HepG2 (cell line): ENCODE data around the gene UNC13D. TPM values are rescaled to one million over a fixed set of nuclear protein-coding genes. Genes with fewer than 3 reads are reported as not detected.

Source experiments
- CBX5 ChIP-seq: sonication (generic); formaldehyde crosslinking; IDR thresholded peaks from 2 replicates; pipeline ENCODE4 v1.4.0; 2020; ENCODE audit warnings: missing genetic modification reagents, borderline replicate concordance
- FOXK1 ChIP-seq: sonication (generic); formaldehyde crosslinking; IDR thresholded peaks from 2 replicates; pipeline ENCODE4 v1.4.0; 2020; ENCODE audit warnings: low read depth, missing genetic modification reagents, borderline replicate concordance
- HMG20B ChIP-seq: conservative IDR thresholded peaks from 2 replicates; pipeline ENCODE4 v1.6.1; 2016; ENCODE audit warnings: missing genetic modification reagents, missing compliant biosample characterization
- HOXA3 ChIP-seq: sonication (generic); formaldehyde crosslinking; IDR thresholded peaks from 2 replicates; pipeline ENCODE4 v1.5.0; 2020; ENCODE audit warnings: missing genetic modification reagents
- KAT2B ChIP-seq: fragments of 150-350 bp; IDR thresholded peaks from 2 replicates; pipeline ENCODE4 v1.6.1; 2014; ENCODE audit warnings: low read depth, low read length, borderline replicate concordance
- MATR3 ChIP-seq: sonication (generic); formaldehyde crosslinking; IDR thresholded peaks from 2 replicates; pipeline ENCODE4 v1.4.0; 2020; ENCODE audit warnings: missing genetic modification reagents
- MLXIP ChIP-seq: sonication (generic); formaldehyde crosslinking; IDR thresholded peaks from 2 replicates; pipeline ENCODE4 v1.9.0; 2021; ENCODE audit warnings: missing genetic modification reagents, borderline replicate concordance
- NPAS2 ChIP-seq: sonication (generic); formaldehyde crosslinking; IDR thresholded peaks from 2 replicates; pipeline ENCODE4 v1.8.0; 2022; ENCODE audit warnings: mild to moderate bottlenecking, missing genetic modification reagents, borderline replicate concordance
- POLR2A ChIP-seq, 2 experiments: IDR thresholded peaks; 2 replicates each; pipeline ENCODE4 v1.6.1; 2011; ENCODE audit warnings: low read depth in 2 of 2, low read length in 2 of 2, mild to moderate bottlenecking in 1 of 2, moderate library complexity in 1 of 2; ENCODE audit not compliant: insufficient read depth in 1 of 2
- POLR2G ChIP-seq: fragments of 200-400 bp; formaldehyde crosslinking; IDR thresholded peaks from 2 replicates; pipeline ENCODE4 v1.6.1; 2018; ENCODE audit warnings: mild to moderate bottlenecking, low read depth, low read length, moderate library complexity
- SMAD1 ChIP-seq: sonication (generic); formaldehyde crosslinking; IDR thresholded peaks from 2 replicates; pipeline ENCODE4 v1.4.0; 2020; ENCODE audit warnings: missing genetic modification reagents, low read depth, mild to moderate bottlenecking, borderline replicate concordance
- STAG1 ChIP-seq: sonication (generic); formaldehyde crosslinking; IDR thresholded peaks from 2 replicates; pipeline ENCODE4 v1.4.0; 2020; ENCODE audit warnings: missing genetic modification reagents
- SYNCRIP ChIP-seq: fragments of 200-400 bp; formaldehyde crosslinking; IDR thresholded peaks from 2 replicates; pipeline ENCODE4 v1.6.1; 2018; ENCODE audit warnings: mild to moderate bottlenecking, low read depth, low read length; ENCODE audit not compliant: insufficient read depth
- ZBTB21 ChIP-seq: sonication (generic); formaldehyde crosslinking; IDR thresholded peaks from 2 replicates; pipeline ENCODE4 v1.4.0; 2020; ENCODE audit warnings: missing genetic modification reagents
- ZBTB7A ChIP-seq: sonication (generic); formaldehyde crosslinking; IDR thresholded peaks from 2 replicates; pipeline ENCODE4 v1.8.0; 2022; ENCODE audit warnings: mild to moderate bottlenecking, missing genetic modification reagents
- ZKSCAN5 ChIP-seq: sonication (generic); formaldehyde crosslinking; IDR thresholded peaks from 2 replicates; pipeline ENCODE4 v1.5.1; 2020; ENCODE audit warnings: mild to moderate bottlenecking, missing genetic modification reagents
- ZNF34 ChIP-seq: sonication (generic); formaldehyde crosslinking; IDR thresholded peaks from 2 replicates; pipeline ENCODE4 v1.4.0; 2020; ENCODE audit warnings: mild to moderate bottlenecking, missing genetic modification reagents, borderline replicate concordance
- ZNF510 ChIP-seq: sonication (generic); formaldehyde crosslinking; IDR thresholded peaks from 2 replicates; pipeline ENCODE4 v1.4.0; 2020; ENCODE audit warnings: low read depth, mild to moderate bottlenecking, missing genetic modification reagents
- ZNF512 ChIP-seq: sonication (generic); formaldehyde crosslinking; IDR thresholded peaks from 2 replicates; pipeline ENCODE4 v1.4.0; 2020; ENCODE audit warnings: mild to moderate bottlenecking, missing genetic modification reagents
- ZNF530 ChIP-seq: sonication (generic); formaldehyde crosslinking; IDR thresholded peaks from 2 replicates; pipeline ENCODE4 v1.5.0; 2020; ENCODE audit warnings: low read depth, mild to moderate bottlenecking, missing genetic modification reagents
- ZNF558 ChIP-seq: sonication (generic); formaldehyde crosslinking; IDR thresholded peaks from 2 replicates; pipeline ENCODE4 v1.9.0; 2022; ENCODE audit warnings: mild to moderate bottlenecking, missing genetic modification reagents, borderline replicate concordance
- ZNF562 ChIP-seq: sonication (generic); formaldehyde crosslinking; IDR thresholded peaks from 2 replicates; pipeline ENCODE4 v1.8.0; 2022; ENCODE audit warnings: missing genetic modification reagents, borderline replicate concordance
- ZNF670 ChIP-seq: sonication (generic); formaldehyde crosslinking; IDR thresholded peaks from 2 replicates; pipeline ENCODE4 v1.8.0; 2022; ENCODE audit warnings: mild to moderate bottlenecking, missing genetic modification reagents, borderline replicate concordance
- ZNF850 ChIP-seq: sonication (generic); formaldehyde crosslinking; conservative IDR thresholded peaks from 2 replicates; pipeline ENCODE4 v1.9.0; 2021; ENCODE audit warnings: mild to moderate bottlenecking, missing genetic modification reagents
- polyA plus RNA-seq, 8 experiments: library from polyadenylated mRNA; depleted of rRNA in 3 of 8; stranded (reverse) in 7 of 8; unstranded in 1 of 8; fragments of >200 nt; fragmentation: Illumina TruSeq in 4 of 8; extraction: Trizol in 4 of 8; gene quantifications; 2 replicates each; pipeline versions ENCODE4 v1.2.1 to v1.2.3, GENCODE V29; 2011 to 2016; ENCODE audit warnings: low read depth in 4 of 8, missing spikeins in 1 of 8, mixed read lengths in 1 of 8; ENCODE audit not compliant: insufficient read depth in 1 of 8
- total RNA-seq, 5 experiments: library from RNA; depleted of rRNA; stranded (reverse); fragments of >200 nt; fragmentation: Illumina TruSeq; extraction: Trizol; gene quantifications; 2 replicates each; pipeline ENCODE4 v1.2.3, GENCODE V29; 2016; ENCODE audit warnings: low read depth in 1 of 5
- TF ChIP-seq, protein P1 (sequence below): sonication (generic); formaldehyde crosslinking; IDR thresholded peaks from 2 replicates; pipeline ENCODE4 v1.5.0; 2020; ENCODE audit warnings: missing genetic modification reagents, mild to moderate bottlenecking, borderline replicate concordance

Gene UNC13D
- total and polyA plus RNA-seq, 2 of the 13 experiments (the other 11 are each of a cell fraction or from before 2014, with no cell fraction given) = 29.7 to 42.7 TPM

DNA sequence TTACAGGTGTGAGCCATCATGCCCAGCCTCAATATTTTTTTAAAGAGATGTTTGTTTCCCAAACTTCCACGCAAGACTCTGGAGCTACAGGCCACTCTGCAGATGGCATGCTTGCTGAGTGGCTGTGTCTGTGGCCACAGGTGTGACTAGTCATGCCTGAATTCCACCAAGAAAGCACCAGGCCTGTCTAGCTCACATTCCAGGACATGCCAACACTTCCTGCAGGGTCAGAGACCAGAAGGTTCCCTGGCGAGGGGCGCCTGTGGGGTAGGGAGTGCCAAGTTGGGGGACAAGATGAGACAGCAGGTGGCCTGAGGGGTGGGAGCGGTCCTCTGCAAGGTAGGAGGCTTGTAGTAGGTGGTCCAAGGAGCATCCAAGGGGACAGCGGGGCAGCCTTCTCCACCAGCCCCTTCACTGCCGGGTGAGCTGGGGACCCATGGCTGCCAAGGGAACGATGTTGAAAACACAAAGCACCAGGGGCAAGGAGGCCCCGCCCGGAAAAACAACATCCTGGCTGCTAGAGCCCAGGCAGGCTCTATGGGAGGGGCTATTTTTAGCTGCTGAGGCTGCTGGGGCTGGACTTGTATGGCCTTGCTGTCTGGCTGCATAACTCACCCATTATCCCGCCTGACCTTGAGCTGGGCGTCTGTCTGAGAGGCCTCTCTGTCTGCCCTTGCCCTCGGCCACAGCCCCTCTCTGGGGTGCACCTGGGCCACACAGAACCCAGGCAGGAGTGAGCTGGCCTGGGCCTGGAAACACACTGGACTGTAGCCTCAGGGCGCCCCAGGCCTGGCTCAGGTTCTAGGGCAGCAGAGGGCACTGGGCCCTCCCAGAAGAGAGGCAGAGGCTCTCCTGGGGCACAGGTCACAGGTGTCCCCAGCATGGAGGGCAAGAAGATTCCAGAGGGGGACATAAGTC lies 28.5 kb upstream of the UNC13D start (continued):
- TF ChIP-seq MATR3 (CRISPR knock-in tag) = no peak
- TF ChIP-seq ZNF558 (CRISPR knock-in tag) = no peak
- peak; percentile 89; the same call in 1 of the 2 replicates for TF ChIP-seq CBX5 (CRISPR knock-in tag)
- TF ChIP-seq HOXA3 (CRISPR knock-in tag) = peak; percentile 95
- peak; percentile 86; the same call in 1 of the 2 replicates for TF ChIP-seq ZNF512 (CRISPR knock-in tag)
- TF ChIP-seq ZNF850 (CRISPR knock-in tag) = no peak
- TF ChIP-seq ZNF530 (CRISPR knock-in tag) = no peak
- TF ChIP-seq SYNCRIP = no peak
- TF ChIP-seq ZNF562 (CRISPR knock-in tag) = no peak
- no peak for TF ChIP-seq ZNF34 (CRISPR knock-in tag)
- peak; percentile 84; the same call in 1 of the 2 replicates for TF ChIP-seq ZBTB7A (CRISPR knock-in tag)
- TF ChIP-seq STAG1 (CRISPR knock-in tag) = peak; percentile 45
- TF ChIP-seq NPAS2 (CRISPR knock-in tag) = no peak
- TF ChIP-seq ZKSCAN5 (CRISPR knock-in tag) = peak; percentile 38; the same call in 1 of the 2 replicates
- TF ChIP-seq POLR2G = peak; percentile 94
- no peak for TF ChIP-seq KAT2B
- TF ChIP-seq ZNF510 (CRISPR knock-in tag) = no peak
- TF ChIP-seq ZBTB21 (CRISPR knock-in tag) = no peak
- peak; percentile 39; the same call in 1 of the 2 replicates for TF ChIP-seq HMG20B (CRISPR knock-in tag)
- TF ChIP-seq, protein P1, sequence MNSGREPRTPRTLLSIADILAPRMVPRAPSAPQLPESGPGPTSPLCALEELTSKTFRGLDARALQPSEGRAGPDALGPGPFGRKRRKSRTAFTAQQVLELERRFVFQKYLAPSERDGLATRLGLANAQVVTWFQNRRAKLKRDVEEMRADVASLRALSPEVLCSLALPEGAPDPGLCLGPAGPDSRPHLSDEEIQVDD (CRISPR knock-in tag) = no peak
- TF ChIP-seq FOXK1 (CRISPR knock-in tag) = peak; percentile 87
- TF ChIP-seq ZNF670 = no peak
- peak; percentile 80; the same call in 1 of the 2 replicates for TF ChIP-seq SMAD1
- peak; percentile 70; the same call in 1 of the 2 replicates for TF ChIP-seq MLXIP (CRISPR knock-in tag)
- TF ChIP-seq POLR2A (IDR thresholded peaks at IDR 0.05; ENCODE audit: insufficient read depth in 1 of 2, low read depth in 2 of 2, low read length in 2 of 2) = peak in 1 of 2 experiments; percentile 84; a peak in 2 of 4 replicates
